Measurements from ENCODE around the gene PACS2.

- no peak for TF ChIP-seq MAX (IDR thresholded peaks at IDR 0.05)
- TF ChIP-seq TAF1 (IDR thresholded peaks at IDR 0.05; ENCODE audit: low read depth) = no peak
- no peak for TF ChIP-seq EP300 (IDR thresholded peaks at IDR 0.05; ENCODE audit: borderline replicate concordance)
- TF ChIP-seq EGR1 (IDR thresholded peaks at IDR 0.05) = no peak
- TF ChIP-seq CEBPB (IDR thresholded peaks at IDR 0.05) = no peak
- no peak for TF ChIP-seq USF1 (IDR thresholded peaks at IDR 0.05)
- no peak for TF ChIP-seq YY1 (IDR thresholded peaks at IDR 0.05; ENCODE audit: low read depth)
These were observed 66.2 kb downstream of the PACS2 start for GRCh38 chr14:105380756-105381155.

Data from Ishikawa (cell line).